ENCODE data around the gene PRM2.
A peak's percentile ranks its signal among the peaks of the same experiment; 100 is the strongest.

The PRM2 gene

DNA sequence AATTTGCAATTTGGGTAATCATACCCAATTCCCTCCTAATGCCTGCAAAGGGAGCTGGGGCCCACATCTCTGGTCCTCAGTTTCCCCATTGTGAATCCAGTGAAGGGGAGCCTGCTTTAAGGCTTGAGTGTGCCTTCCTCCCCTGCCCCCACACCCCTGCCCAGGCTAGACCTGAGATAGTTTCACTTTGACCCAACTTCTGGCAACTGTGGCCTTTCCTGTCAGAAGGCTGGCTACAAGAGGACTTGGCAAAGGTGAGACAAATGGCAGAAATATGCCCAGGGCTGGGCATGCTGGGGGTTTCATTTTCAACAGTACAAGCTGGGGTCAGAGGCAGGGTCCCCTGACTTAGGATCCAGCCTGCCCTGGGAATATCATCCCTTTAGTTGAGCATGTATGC is 30.3 kb downstream of the PRM2 start:
- TF ChIP-seq EZH2phosphoT487 (IDR thresholded peaks at IDR 0.05; ENCODE audit: low read depth), result no peak
- TF ChIP-seq CTCF (IDR thresholded peaks at IDR 0.05; ENCODE audit: low read depth, low read length), result no peak
- Histone ChIP-seq H3K27ac (ENCODE audit: low read length) (no peak overlapping the region), H3K27me3 (ENCODE audit: low read depth, low read length) (no peaks in the 10 kb centered on the region), H3K9me3 (ENCODE audit: insufficient read depth, low read length) (no peaks in the 10 kb centered on the region), H3K4me1 (ENCODE audit: low read length) (peaks cover 45% of the 10 kb centered on the region), H3K4me2 (ENCODE audit: low read length) (peak overlapping the region; percentile 51), H2AFZ (ENCODE audit: low read depth, low read length) (no peak overlapping the region), H3K9ac (ENCODE audit: low read length) (no peak overlapping the region), H3K4me3 (ENCODE audit: low read length) (no peak overlapping the region), H3K36me3 (replicated peaks; ENCODE audit: low read depth, low read length) (no peaks in the 10 kb centered on the region), H3K79me2 (ENCODE audit: low read length) (no peaks in the 10 kb centered on the region), H4K20me1 (ENCODE audit: insufficient read depth, low read length) (no peaks in the 10 kb centered on the region)

GRCh38 chr16:11245222-11245737 is 31.0 kb downstream of the PRM2 start:
- no peak overlapping the region for H2AFZ ChIP-seq (ENCODE audit: low read depth, low read length)
- peaks cover 45% of the 10 kb centered on the region for H3K4me1 ChIP-seq (ENCODE audit: low read length)
- no peaks in the 10 kb centered on the region for H4K20me1 ChIP-seq (ENCODE audit: insufficient read depth, low read length)
- H3K27ac ChIP-seq (ENCODE audit: low read length), result no peak overlapping the region
- no peak overlapping the region for H3K4me3 ChIP-seq (ENCODE audit: low read length)
- H3K4me2 ChIP-seq (ENCODE audit: low read length), result no peak overlapping the region
- H3K79me2 ChIP-seq (ENCODE audit: low read length), result no peaks in the 10 kb centered on the region
- H3K36me3 ChIP-seq (replicated peaks; ENCODE audit: low read depth, low read length), result no peaks in the 10 kb centered on the region
- TF ChIP-seq CTCF (IDR thresholded peaks at IDR 0.05; ENCODE audit: low read depth, low read length), result no peak
- no peak for TF ChIP-seq EZH2phosphoT487 (IDR thresholded peaks at IDR 0.05; ENCODE audit: low read depth)
- H3K9ac ChIP-seq (ENCODE audit: low read length), result no peak overlapping the region
- no peaks in the 10 kb centered on the region for H3K27me3 ChIP-seq (ENCODE audit: low read depth, low read length)
- no peaks in the 10 kb centered on the region for H3K9me3 ChIP-seq (ENCODE audit: insufficient read depth, low read length)

GRCh38 chr16:11242658-11243057 is 33.6 kb downstream of the PRM2 start:
- H3K27ac ChIP-seq (ENCODE audit: low read length), result no peak overlapping the region
- H4K20me1 ChIP-seq (ENCODE audit: insufficient read depth, low read length), result no peaks in the 10 kb centered on the region
- H3K4me3 ChIP-seq (ENCODE audit: low read length), result no peak overlapping the region
- TF ChIP-seq EZH2phosphoT487 (IDR thresholded peaks at IDR 0.05; ENCODE audit: low read depth), result no peak
- H3K9me3 ChIP-seq (ENCODE audit: insufficient read depth, low read length), result no peaks in the 10 kb centered on the region
- H3K27me3 ChIP-seq (ENCODE audit: low read depth, low read length), result no peaks in the 10 kb centered on the region
- no peak overlapping the region for H3K9ac ChIP-seq (ENCODE audit: low read length)
- no peak overlapping the region for H2AFZ ChIP-seq (ENCODE audit: low read depth, low read length)
- no peaks in the 10 kb centered on the region for H3K79me2 ChIP-seq (ENCODE audit: low read length)
- H3K4me1 ChIP-seq (ENCODE audit: low read length), result peaks cover 36% of the 10 kb centered on the region
- H3K4me2 ChIP-seq (ENCODE audit: low read length), result no peak overlapping the region
- H3K36me3 ChIP-seq (replicated peaks; ENCODE audit: low read depth, low read length), result no peaks in the 10 kb centered on the region

DNA sequence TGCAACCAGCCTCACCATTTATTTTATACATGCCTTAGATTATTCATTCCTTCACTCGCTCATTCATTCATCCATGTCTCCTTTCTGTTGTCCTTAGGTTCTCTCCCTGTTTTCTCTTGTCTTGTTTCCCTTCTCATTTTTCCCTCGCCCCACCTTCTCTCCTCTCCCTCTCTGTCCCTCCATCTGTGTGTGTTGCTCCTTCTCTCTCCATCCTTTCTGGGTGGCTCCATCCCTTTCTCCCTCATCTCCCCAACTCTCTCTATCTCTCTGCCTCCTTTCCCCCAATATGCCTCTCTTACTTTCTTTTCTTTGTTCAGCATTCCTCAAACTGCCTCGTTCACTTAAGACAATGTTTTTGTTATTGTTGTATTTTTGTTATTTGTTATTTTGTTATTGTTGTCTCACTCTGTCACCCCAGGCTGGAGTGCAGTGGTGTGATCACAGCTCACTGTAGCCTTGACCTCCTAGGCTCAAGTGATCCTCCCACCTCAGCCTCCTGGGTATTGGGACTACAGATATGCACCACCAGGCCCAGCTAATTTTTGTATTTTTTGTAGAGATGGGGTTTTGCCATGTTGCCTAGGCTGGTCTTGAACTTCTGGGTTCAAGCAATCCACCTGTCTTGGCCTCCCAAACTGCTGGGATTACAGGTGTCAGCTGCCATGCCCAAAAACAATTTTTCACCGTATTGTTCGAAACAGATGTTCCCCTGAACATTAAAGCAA is 34.6 kb downstream of the PRM2 start:
- H3K9me3 ChIP-seq (ENCODE audit: insufficient read depth, low read length), result no peaks in the 10 kb centered on the region
- H3K79me2 ChIP-seq (ENCODE audit: low read length), result no peaks in the 10 kb centered on the region
- H3K36me3 ChIP-seq (replicated peaks; ENCODE audit: low read depth, low read length), result no peaks in the 10 kb centered on the region
- no peaks in the 10 kb centered on the region for H4K20me1 ChIP-seq (ENCODE audit: insufficient read depth, low read length)
- peaks cover 32% of the 10 kb centered on the region for H3K4me1 ChIP-seq (ENCODE audit: low read length)
- no peak for TF ChIP-seq CTCF (IDR thresholded peaks at IDR 0.05; ENCODE audit: low read depth, low read length)
- TF ChIP-seq EZH2phosphoT487 (IDR thresholded peaks at IDR 0.05; ENCODE audit: low read depth), result no peak
- H2AFZ ChIP-seq (ENCODE audit: low read depth, low read length), result no peak overlapping the region
- no peak overlapping the region for H3K9ac ChIP-seq (ENCODE audit: low read length)
- no peaks in the 10 kb centered on the region for H3K27me3 ChIP-seq (ENCODE audit: low read depth, low read length)
- no peak overlapping the region for H3K4me2 ChIP-seq (ENCODE audit: low read length)
- no peak overlapping the region for H3K4me3 ChIP-seq (ENCODE audit: low read length)
- no peak overlapping the region for H3K27ac ChIP-seq (ENCODE audit: low read length)

All from OCI-LY3 (cell line).